CD4-positive, CD25-positive, alpha-beta regulatory T cell (primary cell): ENCODE data around the gene TENM4. TPM values are rescaled to one million over a fixed set of nuclear protein-coding genes. Genes with fewer than 3 reads are reported as not detected.

Experiments used
- ATAC-seq, 2 donors: fragments of 150-1000 bp; cut with Tn5 transposase; one replicate each; pipeline ENCODE4 v1.10.0; 2021; ENCODE audit warnings: low read depth in 2 of 2, moderate number of reproducible peaks in 2 of 2, moderate library complexity in 1 of 2
- DNase-seq, 3 donors: peaks; one replicate each; pipeline versions ENCODE4 v3.0.0 to v3.0.0-alpha.2; 2012 to 2022; ENCODE audit warnings: mixed read lengths in 1 of 3
- H3K27ac ChIP-seq: one replicate; pipeline ENCODE4 v1.7.0; 2013; ENCODE audit warnings: mild to moderate bottlenecking, low read length; ENCODE audit not compliant: insufficient read depth, poor library complexity, severe bottlenecking
- H3K27me3 ChIP-seq: one replicate; pipeline ENCODE4 v1.7.0; 2013; ENCODE audit warnings: low read length; ENCODE audit not compliant: control insufficient read depth, insufficient read depth
- H3K36me3 ChIP-seq: one replicate; pipeline ENCODE4 v1.7.0; 2013; ENCODE audit warnings: mild to moderate bottlenecking, low read length, moderate library complexity; ENCODE audit not compliant: control insufficient read depth, insufficient read depth
- H3K4me1 ChIP-seq: 2 replicates; pipeline ENCODE4 v1.7.0; 2013; ENCODE audit warnings: mild to moderate bottlenecking, low read length; ENCODE audit not compliant: insufficient read depth, control insufficient read depth, poor library complexity, severe bottlenecking
- H3K4me3 ChIP-seq: one replicate; pipeline ENCODE4 v1.7.0; 2013; ENCODE audit warnings: low read depth, mild to moderate bottlenecking, low read length, moderate library complexity
- H3K9me3 ChIP-seq, 2 experiments: 1 replicate in 1 of 2; 2 replicates in 1 of 2; pipeline ENCODE4 v1.7.0; 2013; ENCODE audit warnings: low read length in 2 of 2, mild to moderate bottlenecking in 1 of 2, moderate library complexity in 1 of 2; ENCODE audit not compliant: control insufficient read depth in 2 of 2
- H3K27ac Mint-ChIP-seq, 3 donors: one replicate each; pipeline ENCODE4 v1.8.0; 2020 to 2022; ENCODE audit warnings: mild to moderate bottlenecking in 3 of 3, mixed read lengths in 3 of 3, moderate library complexity in 2 of 3
- H3K27me3 Mint-ChIP-seq: one replicate; pipeline ENCODE4 v1.8.0; 2022; ENCODE audit warnings: mild to moderate bottlenecking, mixed read lengths
- H3K36me3 Mint-ChIP-seq: one replicate; pipeline ENCODE4 v1.8.0; 2020; ENCODE audit warnings: mixed read lengths
- H3K4me1 Mint-ChIP-seq, 4 donors: one replicate each; pipeline ENCODE4 v1.8.0; 2020 to 2022; ENCODE audit warnings: mixed read lengths in 4 of 4, mild to moderate bottlenecking in 1 of 4
- H3K4me3 Mint-ChIP-seq, 4 donors: one replicate each; pipeline ENCODE4 v1.8.0; 2020 to 2022; ENCODE audit warnings: mild to moderate bottlenecking in 4 of 4, mixed read lengths in 4 of 4, moderate library complexity in 3 of 4
- H3K9me3 Mint-ChIP-seq, 7 donors: one replicate each; pipeline ENCODE4 v1.8.0; 2020 to 2022; ENCODE audit warnings: mixed read lengths in 7 of 7, mild to moderate bottlenecking in 3 of 7, moderate library complexity in 2 of 7
- polyA plus RNA-seq, 4 donors: library from polyadenylated mRNA; unstranded; fragments of 300-500 nt; fragmentation: Illumina TruSeq; gene quantifications; one replicate each; pipeline ENCODE4 v1.2.3, GENCODE V29; 2021
- total RNA-seq: library from RNA; stranded (reverse); gene quantifications from one replicate; pipeline ENCODE4 v1.2.3, GENCODE V29; 2022

TENM4 gene
- total and polyA plus RNA-seq, 5 donors from 2014 or later, result 0.02 TPM; not detected in 4

- Histone ChIP-seq H3K4me3 (no peak overlapping the region), H3K36me3 (no peaks in the 10 kb centered on the region), H3K9me3 (no peaks in the 10 kb centered on the region), H3K4me1 (no peaks in the 10 kb centered on the region), H3K27me3 (no peaks in the 10 kb centered on the region), H3K27ac (no peak overlapping the region)
- no peak overlapping the region for H3K27ac Mint-ChIP-seq
- H3K27me3 Mint-ChIP-seq, result no peaks in the 10 kb centered on the region
- H3K4me1 Mint-ChIP-seq, result no peaks in the 10 kb centered on the region
- DNase-seq (no peak), ATAC-seq (no peak)
- H3K4me3 Mint-ChIP-seq, result no peak overlapping the region
- peaks cover 0 to 5% (median 2%) of the 10 kb centered on the region in 7 donors for H3K9me3 Mint-ChIP-seq
- no peaks in the 10 kb centered on the region for H3K36me3 Mint-ChIP-seq
These were observed 279.9 kb downstream of the TENM4 start for GRCh38 chr11:79160791-79161403.

DNA sequence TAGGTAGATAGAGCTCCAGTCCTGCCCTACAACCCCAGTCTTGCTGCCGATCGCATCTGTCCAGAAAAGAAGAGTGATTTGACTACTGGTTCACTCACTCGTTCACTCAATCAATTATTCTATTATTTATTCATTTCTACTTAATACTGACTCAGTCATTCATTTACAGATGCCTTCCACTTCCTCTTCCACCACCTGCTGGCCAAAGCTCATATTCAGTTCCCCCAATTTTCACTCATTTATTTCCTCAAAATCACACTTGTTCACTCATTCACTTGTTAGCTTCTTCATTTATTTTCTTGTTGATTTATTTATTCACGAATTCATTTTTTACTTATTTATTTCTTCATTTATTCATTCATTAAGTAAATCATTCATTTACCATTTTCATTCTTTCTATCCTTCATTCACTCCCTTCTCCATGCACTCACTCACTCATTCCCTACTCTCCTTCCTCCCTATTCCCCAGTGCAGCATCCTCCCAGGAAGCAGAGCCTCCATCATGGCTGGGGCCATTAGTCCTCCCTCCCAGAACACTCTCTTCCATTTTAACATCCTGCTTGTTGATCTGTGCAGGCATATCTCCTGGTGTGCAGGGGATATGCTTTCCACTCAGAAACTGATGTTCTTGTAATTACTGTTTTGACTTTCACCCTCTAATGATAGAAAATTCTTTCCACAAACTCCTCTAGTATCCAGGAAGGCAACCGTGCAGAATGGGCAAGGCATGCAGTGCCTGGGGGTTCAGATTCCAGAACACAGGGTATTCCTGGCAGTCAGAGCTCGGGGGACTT, 281.0 kb downstream of the TENM4 start:
- H3K27ac Mint-ChIP-seq, result no peak overlapping the region
- H3K9me3 ChIP-seq, result no peaks in the 10 kb centered on the region
- no peak for ATAC-seq

GRCh38 chr11:79157738-79158137, 283.1 kb downstream of the TENM4 start:
- ATAC-seq (no peak), DNase-seq (no peak)
- no peaks in the 10 kb centered on the region for H3K36me3 ChIP-seq
- no peak overlapping the region for H3K4me3 Mint-ChIP-seq
- no peaks in the 10 kb centered on the region for H3K4me1 Mint-ChIP-seq
- H3K9me3 Mint-ChIP-seq, result peaks cover 0 to 7% (median 2%) of the 10 kb centered on the region in 7 donors
- no peak overlapping the region for H3K27ac Mint-ChIP-seq
- H3K4me1 ChIP-seq, result no peaks in the 10 kb centered on the region
- no peak overlapping the region for H3K27ac ChIP-seq
- H3K27me3 ChIP-seq, result no peaks in the 10 kb centered on the region
- H3K27me3 Mint-ChIP-seq, result no peaks in the 10 kb centered on the region
- no peaks in the 10 kb centered on the region for H3K9me3 ChIP-seq
- no peak overlapping the region for H3K4me3 ChIP-seq
- H3K36me3 Mint-ChIP-seq, result no peaks in the 10 kb centered on the region

More for the DNA sequence above, 281.0 kb downstream of the TENM4 start:
- H3K4me1 Mint-ChIP-seq, result no peaks in the 10 kb centered on the region
- DNase-seq, result no peak
- no peak overlapping the region for H3K27ac ChIP-seq
- H3K27me3 ChIP-seq, result no peaks in the 10 kb centered on the region
- H3K4me1 ChIP-seq, result no peaks in the 10 kb centered on the region
- no peak overlapping the region for H3K4me3 ChIP-seq
- no peak overlapping the region for H3K4me3 Mint-ChIP-seq
- H3K9me3 Mint-ChIP-seq, result peaks cover 0 to 5% (median 0%) of the 10 kb centered on the region in 7 donors
- H3K36me3 Mint-ChIP-seq, result no peaks in the 10 kb centered on the region
- no peaks in the 10 kb centered on the region for H3K36me3 ChIP-seq
- no peaks in the 10 kb centered on the region for H3K27me3 Mint-ChIP-seq

DNA sequence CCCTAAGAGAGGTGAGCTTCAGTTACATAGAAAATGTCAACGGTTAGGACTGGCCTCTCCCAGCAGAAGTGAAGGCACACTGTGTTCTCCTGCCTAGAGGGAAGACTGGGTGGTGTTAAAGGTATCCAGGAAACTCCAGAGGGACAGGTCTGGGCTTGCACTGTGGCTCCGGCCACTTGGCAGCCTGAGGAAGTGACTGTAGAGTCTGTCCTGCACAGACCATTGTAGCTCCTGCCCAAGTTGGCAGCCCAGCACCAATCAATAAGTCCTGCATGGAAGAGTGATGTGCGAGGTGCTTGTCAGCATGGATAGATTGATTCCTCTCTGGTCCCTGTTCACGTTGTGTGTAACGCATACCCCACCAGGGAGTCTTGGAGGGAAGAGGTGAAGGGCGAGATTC, 284.8 kb downstream of the TENM4 start:
- Histone ChIP-seq H3K36me3 (no peaks in the 10 kb centered on the region), H3K27ac (no peak overlapping the region), H3K27me3 (no peaks in the 10 kb centered on the region), H3K4me3 (no peak overlapping the region), H3K4me1 (no peaks in the 10 kb centered on the region), H3K9me3 (no peaks in the 10 kb centered on the region)
- DNase-seq (no peak), ATAC-seq (no peak)
- Mint-ChIP-seq H3K4me3 (no peak overlapping the region), H3K27ac (no peak overlapping the region), H3K9me3 (peaks cover 0 to 6% (median 2%) of the 10 kb centered on the region in 7 donors), H3K27me3 (no peaks in the 10 kb centered on the region), H3K36me3 (no peaks in the 10 kb centered on the region), H3K4me1 (no peaks in the 10 kb centered on the region)

GRCh38 chr11:79155237-79155636, 285.6 kb downstream of the TENM4 start:
- Histone ChIP-seq H3K27me3 (no peaks in the 10 kb centered on the region), H3K9me3 (no peaks in the 10 kb centered on the region), H3K27ac (no peak overlapping the region), H3K36me3 (no peaks in the 10 kb centered on the region), H3K4me1 (no peaks in the 10 kb centered on the region), H3K4me3 (no peak overlapping the region)
- no peak overlapping the region for H3K4me3 Mint-ChIP-seq
- no peaks in the 10 kb centered on the region for H3K4me1 Mint-ChIP-seq
- DNase-seq, result no peak
- no peaks in the 10 kb centered on the region for H3K27me3 Mint-ChIP-seq
- peaks cover 0 to 6% (median 2%) of the 10 kb centered on the region in 7 donors for H3K9me3 Mint-ChIP-seq
- H3K27ac Mint-ChIP-seq, result no peak overlapping the region
- H3K36me3 Mint-ChIP-seq, result no peaks in the 10 kb centered on the region
- ATAC-seq, result no peak

GRCh38 chr11:79152511-79152910, 288.3 kb downstream of the TENM4 start:
- Mint-ChIP-seq H3K27ac (no peak overlapping the region), H3K9me3 (peaks cover 0 to 6% (median 0%) of the 10 kb centered on the region in 7 donors), H3K36me3 (no peaks in the 10 kb centered on the region), H3K4me1 (no peaks in the 10 kb centered on the region), H3K4me3 (no peak overlapping the region), H3K27me3 (no peaks in the 10 kb centered on the region)
- Histone ChIP-seq H3K4me3 (no peak overlapping the region), H3K27ac (no peak overlapping the region), H3K36me3 (no peaks in the 10 kb centered on the region), H3K4me1 (no peaks in the 10 kb centered on the region), H3K9me3 (no peaks in the 10 kb centered on the region), H3K27me3 (no peaks in the 10 kb centered on the region)
- DNase-seq, result no peak
- ATAC-seq, result no peak

GRCh38 chr11:79151396-79151795, 289.4 kb downstream of the TENM4 start:
- no peak for ATAC-seq
- Histone ChIP-seq H3K36me3 (no peaks in the 10 kb centered on the region), H3K27ac (no peak overlapping the region), H3K4me3 (no peak overlapping the region), H3K27me3 (no peaks in the 10 kb centered on the region), H3K9me3 (no peaks in the 10 kb centered on the region), H3K4me1 (no peaks in the 10 kb centered on the region)
- no peaks in the 10 kb centered on the region for H3K4me1 Mint-ChIP-seq
- H3K4me3 Mint-ChIP-seq, result no peak overlapping the region
- no peaks in the 10 kb centered on the region for H3K27me3 Mint-ChIP-seq
- DNase-seq, result no peak
- no peaks in the 10 kb centered on the region for H3K36me3 Mint-ChIP-seq
- H3K27ac Mint-ChIP-seq, result no peak overlapping the region
- H3K9me3 Mint-ChIP-seq, result peaks cover 0 to 3% (median 0%) of the 10 kb centered on the region in 7 donors

DNA sequence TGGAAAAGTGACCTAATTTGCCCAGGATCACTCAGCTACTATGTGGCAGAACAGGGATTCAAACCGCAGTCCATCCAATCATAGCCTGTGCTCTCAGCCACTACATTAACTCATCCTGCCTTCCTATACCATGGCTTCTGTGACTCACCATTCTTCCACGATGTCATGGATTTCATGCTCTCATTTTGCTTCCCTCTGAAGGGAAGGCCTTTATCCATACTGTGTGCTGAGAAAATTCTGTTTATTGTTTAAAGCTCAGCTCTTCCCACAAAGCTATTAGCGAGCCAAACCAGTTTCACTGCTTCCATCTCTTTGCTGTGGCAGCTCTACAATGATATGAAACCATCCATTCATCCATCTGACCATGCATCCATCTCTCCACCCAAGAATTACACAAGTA, 289.9 kb downstream of the TENM4 start:
- Histone ChIP-seq H3K36me3 (no peaks in the 10 kb centered on the region), H3K27ac (no peak overlapping the region), H3K4me3 (no peak overlapping the region), H3K9me3 (no peaks in the 10 kb centered on the region), H3K27me3 (no peaks in the 10 kb centered on the region), H3K4me1 (no peaks in the 10 kb centered on the region)
- Mint-ChIP-seq H3K36me3 (no peaks in the 10 kb centered on the region), H3K27ac (no peak overlapping the region), H3K4me3 (no peak overlapping the region), H3K27me3 (no peaks in the 10 kb centered on the region), H3K4me1 (no peaks in the 10 kb centered on the region), H3K9me3 (peaks cover 0 to 3% (median 0%) of the 10 kb centered on the region in 7 donors)
- ATAC-seq (no peak), DNase-seq (no peak)
